K562 (cell line): ENCODE data around the gene KNG1. TPM values are rescaled to one million over a fixed set of nuclear protein-coding genes. Genes with fewer than 3 reads are reported as not detected.

Experiments used
- COPS2 ChIP-seq: fragments of 450-650 bp; conservative IDR thresholded peaks from 2 replicates; pipeline ENCODE4 v1.6.1; 2016; ENCODE audit warnings: mild to moderate bottlenecking, moderate library complexity
- HNRNPK ChIP-seq: fragments of 200-400 bp; formaldehyde crosslinking; IDR thresholded peaks from one replicate; pipeline ENCODE4 v1.6.1; 2018; ENCODE audit warnings: mild to moderate bottlenecking, low read depth, low read length; ENCODE audit not compliant: poor library complexity, severe bottlenecking
- ZBTB40 ChIP-seq, 2 experiments: fragments of 450-650 bp in 1 of 2; sonication (generic) in 1 of 2; formaldehyde crosslinking in 1 of 2; IDR thresholded peaks; 2 replicates each; pipeline versions ENCODE4 v1.7.1 to v1.9.0; 2016 to 2022; ENCODE audit warnings: inconsistent platforms in 1 of 2, mild to moderate bottlenecking in 1 of 2, missing genetic modification reagents in 1 of 2
- ZNF146 ChIP-seq: IDR thresholded peaks from one replicate; pipeline ENCODE4 v1.6.1; 2018; ENCODE audit warnings: missing compliant biosample characterization; ENCODE audit not compliant: unreplicated experiment
- ZNF740 ChIP-seq, 3 experiments: fragments of 200-800 bp in 1 of 3; sonication (Bioruptor generic) in 1 of 3; sonication (generic) in 1 of 3; formaldehyde crosslinking in 1 of 3; IDR thresholded peaks; 2 replicates each; pipeline versions ENCODE4 v1.6.1 to v1.8.0; 2016 to 2022; ENCODE audit warnings: mild to moderate bottlenecking in 2 of 3, missing compliant biosample characterization in 2 of 3, missing genetic modification characterization in 2 of 3, missing genetic modification reagents in 1 of 3
- ZNF77 ChIP-seq: fragments of 250-450 bp; sonication (Bioruptor Pico); IDR thresholded peaks from 2 replicates; pipeline ENCODE4 v1.5.0; 2020
- polyA plus RNA-seq, 8 experiments: library from polyadenylated mRNA; depleted of rRNA in 4 of 8; stranded (reverse) in 5 of 8; unstranded in 3 of 8; fragments of >200 nt; fragmentation: Nextera tagmentation in 2 of 8; fragmentation: Illumina TruSeq in 1 of 8; extraction: Ambion mirVana in 2 of 8; extraction: Trizol in 1 of 8; gene quantifications; 2 replicates each; pipeline versions ENCODE4 v1.2.1 to v1.2.3, GENCODE V29; 2011 to 2014; ENCODE audit warnings: inconsistent platforms in 1 of 8, missing spikeins in 1 of 8
- total RNA-seq, 7 experiments: library from RNA; depleted of rRNA in 6 of 7; stranded (reverse); fragments of >200 nt in 6 of 7; fragmentation: Illumina TruSeq in 2 of 7; extraction: Trizol in 2 of 7; gene quantifications; 2 replicates each; pipeline versions ENCODE4 v1.2.1 to v1.2.3, GENCODE V29; 2011 to 2021; ENCODE audit warnings: low replicate concordance in 1 of 7

The KNG1 gene
- total and polyA plus RNA-seq, 9 of the 15 experiments (the other 6 are each of a cell fraction or from before 2014, with no cell fraction given), result 0.09 TPM; not detected in 8

GRCh38 chr3:186786922-186787321 is 69.8 kb downstream of the KNG1 start (continued):
- no peak for TF ChIP-seq ZNF740 (CRISPR knock-in tag; IDR thresholded peaks at IDR 0.05)
- no peak for TF ChIP-seq ZNF740 (tag; IDR thresholded peaks at IDR 0.05)
- no peak for TF ChIP-seq ZNF146 (CRISPR knock-in tag)
- no peak for TF ChIP-seq ZBTB40 (IDR thresholded peaks at IDR 0.05)
- TF ChIP-seq ZBTB40 (CRISPR knock-in tag; IDR thresholded peaks at IDR 0.05), result no peak
- TF ChIP-seq HNRNPK, result no peak
- TF ChIP-seq COPS2, result no peak
- no peak for TF ChIP-seq ZNF77 (CRISPR knock-in tag)
